ENCODE data around the gene HEATR5A. TPM values are rescaled to one million over a fixed set of nuclear protein-coding genes. Genes with fewer than 3 reads are reported as not detected.

The HEATR5A gene
- total and polyA plus RNA-seq, 10 of the 15 experiments (the other 5 are each of a cell fraction or from before 2014, with no cell fraction given), result 5.1 to 37.1 (median 13.8) TPM

DNA sequence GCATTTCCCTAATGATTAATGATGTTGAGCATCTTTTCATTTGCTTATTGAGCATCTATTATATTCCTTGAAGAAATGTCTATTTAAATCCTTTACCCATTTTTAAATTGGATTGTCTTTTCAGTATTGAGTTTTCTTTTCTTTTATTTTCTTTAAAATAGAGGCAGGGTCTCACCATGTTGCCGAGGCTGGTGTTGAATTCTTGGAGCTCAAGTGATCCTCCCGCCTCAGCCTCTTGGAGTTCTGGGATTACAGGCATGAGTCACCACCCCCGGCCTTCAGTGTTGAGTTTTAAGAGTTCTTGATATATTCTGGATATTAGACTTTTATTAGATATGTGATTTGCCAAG lies 139.5 kb downstream of the HEATR5A start:
- Histone ChIP-seq H3K27me3 (replicated peaks in 1 of 2; ENCODE audit: control insufficient read depth in 2 of 2, insufficient read depth in 2 of 2, low read length in 1 of 2) (no peaks in the 10 kb centered on the region), H3K4me3 (no peak overlapping the region), H3K79me2 (ENCODE audit: control insufficient read depth, insufficient read depth, low read length) (no peaks in the 10 kb centered on the region), H3K4me2 (ENCODE audit: control insufficient read depth, insufficient read depth) (no peak overlapping the region), H3K9ac (ENCODE audit: control insufficient read depth, insufficient read depth, low read length) (no peak overlapping the region), H4K20me1 (ENCODE audit: control insufficient read depth, insufficient read depth) (no peaks in the 10 kb centered on the region), H3K9me3 (replicated peaks; ENCODE audit: control insufficient read depth, insufficient read depth, low read length) (no peaks in the 10 kb centered on the region; the same call in 2 of the 3 replicates), H3K36me3 (ENCODE audit: control insufficient read depth in 2 of 2, insufficient read depth in 2 of 2, low read length in 1 of 2) (no peaks in the 10 kb centered on the region), H2AFZ (ENCODE audit: control insufficient read depth, low read depth, low read length) (no peak overlapping the region), H3K4me1 (ENCODE audit: control insufficient read depth, insufficient read depth, low read length) (peaks cover 9% of the 10 kb centered on the region), H3K27ac (ENCODE audit: control insufficient read depth, insufficient read depth) (no peak overlapping the region)
- RAD21 ChIA-PET (ENCODE audit: unreplicated experiment), result interaction anchor here (1.1 kb wide), 1 partner anchor 73 kb away, joined by 3 read pairs; no protein-coding TSS in a partner anchor
- BruUV-seq (replicated peaks), result no TSS peak
- no peak for FAIRE-seq
- CTCF ChIA-PET, result interaction anchor here (1.2 kb wide), 1 partner anchor 9 kb away, joined by 3 read pairs; no protein-coding TSS in a partner anchor
- TF ChIP-seq SRF (IDR thresholded peaks at IDR 0.05; ENCODE audit: low read depth in 2 of 2, low read length in 2 of 2) (no peak), NR2C1 (IDR thresholded peaks at IDR 0.05) (no peak), NFYB (IDR thresholded peaks at IDR 0.05; ENCODE audit: insufficient read depth, low read depth, low read length) (no peak), NFXL1 (IDR thresholded peaks at IDR 0.05; ENCODE audit: borderline replicate concordance) (no peak), BRCA1 (IDR thresholded peaks at IDR 0.05; ENCODE audit: low read depth, low read length) (no peak)
- TF ChIP-seq, protein P1, sequence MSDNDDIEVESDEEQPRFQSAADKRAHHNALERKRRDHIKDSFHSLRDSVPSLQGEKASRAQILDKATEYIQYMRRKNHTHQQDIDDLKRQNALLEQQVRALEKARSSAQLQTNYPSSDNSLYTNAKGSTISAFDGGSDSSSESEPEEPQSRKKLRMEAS (IDR thresholded peaks at IDR 0.05; ENCODE audit: low read depth, low read length), result no peak
- TF ChIP-seq, protein P2, sequence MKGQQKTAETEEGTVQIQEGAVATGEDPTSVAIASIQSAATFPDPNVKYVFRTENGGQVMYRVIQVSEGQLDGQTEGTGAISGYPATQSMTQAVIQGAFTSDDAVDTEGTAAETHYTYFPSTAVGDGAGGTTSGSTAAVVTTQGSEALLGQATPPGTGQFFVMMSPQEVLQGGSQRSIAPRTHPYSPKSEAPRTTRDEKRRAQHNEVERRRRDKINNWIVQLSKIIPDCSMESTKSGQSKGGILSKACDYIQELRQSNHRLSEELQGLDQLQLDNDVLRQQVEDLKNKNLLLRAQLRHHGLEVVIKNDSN (IDR thresholded peaks at IDR 0.05; ENCODE audit: borderline replicate concordance, extremely low read length, insufficient read depth, low read depth, low read length), result no peak
- 49% methylated on average over 3 of the region's 3 CpGs for WGBS (ENCODE audit: insufficient coverage, insufficient replicate concordance, low lambda C conversion rate, missing lambda C conversion rate)
- ATAC-seq, result no peak
- POLR2A ChIA-PET, result no interaction called here
- SMC1A ChIA-PET (ENCODE audit: uncharacterized antibody, unreplicated experiment), result no interaction called here
- intact Hi-C loops (cut with micrococcal nuclease; ENCODE audit: unreplicated experiment) (no loop called here), in situ Hi-C loops (cut with MboI) (no loop called here)
- DNase-seq (ENCODE audit: low read depth, low spot score), result no peak
